BJ (cell line): ENCODE results near the gene MKI67. TPM values are rescaled to one million over a fixed set of nuclear protein-coding genes. Genes with fewer than 3 reads are reported as not detected.

ENCODE experiments used
- CTCF ChIA-PET: fragments of 350-600 bp; formaldehyde crosslinking; extraction: SDS; loops from one replicate; lab custom pipeline; 2021; ENCODE audit warnings: antibody characterized with exemption, inconsistent platforms; lab: Yijun Ruan, JAX
- POLR2A ChIA-PET: fragments of 300-600 bp; sonication (Branson Sonifier 250); formaldehyde crosslinking; extraction: SDS; loops from one replicate; lab custom pipeline; 2021; ENCODE audit warnings: antibody characterized with exemption; lab: Charles Lee
- DNase-seq: peaks from one replicate; pipeline ENCODE4 v3.0.0-alpha.2; 2011; ENCODE audit warnings: low read depth
- H3K27me3 ChIP-seq: 2 replicates; pipeline ENCODE4 v1.6.0; 2011; ENCODE audit warnings: low read length; ENCODE audit not compliant: control insufficient read depth, insufficient read depth
- H3K36me3 ChIP-seq: 2 replicates; pipeline ENCODE4 v1.5.1; 2011; ENCODE audit warnings: low read length; ENCODE audit not compliant: control insufficient read depth, insufficient read depth
- H3K4me3 ChIP-seq: 2 replicates; pipeline ENCODE4 v1.5.1; 2011; ENCODE audit warnings: low read depth, mild to moderate bottlenecking, control low read depth, low read length
- CTCF ChIP-seq: IDR thresholded peaks from 2 replicates; pipeline ENCODE4 v1.5.1; 2011; ENCODE audit warnings: low read depth, mild to moderate bottlenecking, control low read depth, inconsistent platforms, low read length, moderate library complexity; ENCODE audit not compliant: insufficient read depth
- polyA plus RNA-seq: library from polyadenylated mRNA; depleted of rRNA; stranded (reverse); fragments of >200 nt; gene quantifications from 2 replicates; pipeline ENCODE4 v1.2.3, GENCODE V29; 2011

MKI67 gene
- polyA plus RNA-seq, 1 experiment = 11.8 TPM

GRCh38 chr10:128161031-128161430, 34.8 kb upstream of the MKI67 start:
- H3K36me3 ChIP-seq = no peaks in the 10 kb centered on the region
- CTCF ChIA-PET = interaction anchor here (1.2 kb wide), 1 partner anchor 10 kb away, joined by 3 read pairs; no protein-coding TSS in a partner anchor
- no peaks in the 10 kb centered on the region for H3K27me3 ChIP-seq
- no peak for TF ChIP-seq CTCF
- H3K4me3 ChIP-seq = no peak overlapping the region
- DNase-seq = no peak
- POLR2A ChIA-PET = no interaction called here

- DNase-seq = no peak
- no peak overlapping the region for H3K4me3 ChIP-seq
- H3K27me3 ChIP-seq = no peaks in the 10 kb centered on the region
- CTCF ChIA-PET = interaction anchor here (0.9 to 1.4 kb wide), 3 partner anchors 9 to 91 kb away, joined by 3 to 8 read pairs (median 3); no protein-coding TSS in a partner anchor
- POLR2A ChIA-PET = no interaction called here
- no peaks in the 10 kb centered on the region for H3K36me3 ChIP-seq
- TF ChIP-seq CTCF = no peak
These were observed 34.1 kb upstream of the MKI67 start for GRCh38 chr10:128160297-128160711.

GRCh38 chr10:128158021-128158795, 32.0 kb upstream of the MKI67 start:
- Histone ChIP-seq H3K27me3 (0 out of 2 replicates have a peak, but pooled peaks cover under 1% of the 10 kb centered on the region), H3K36me3 (no peaks in the 10 kb centered on the region), H3K4me3 (no peak overlapping the region)
- TF ChIP-seq CTCF = no peak
- POLR2A ChIA-PET = no interaction called here
- CTCF ChIA-PET = interaction anchor here (0.6 to 1.5 kb wide), 2 partner anchors 9 to 15 kb away, joined by 3 to 5 read pairs; no protein-coding TSS in a partner anchor
- no peak for DNase-seq

GRCh38 chr10:128156999-128157755, 31.0 kb upstream of the MKI67 start:
- Histone ChIP-seq H3K36me3 (no peaks in the 10 kb centered on the region), H3K4me3 (no peak overlapping the region), H3K27me3 (peaks cover 6% of the 10 kb centered on the region; the same call in 1 of the 2 replicates)
- TF ChIP-seq CTCF = no peak
- no peak for DNase-seq
- CTCF ChIA-PET = interaction anchor here (0.6 to 1.5 kb wide), 4 partner anchors 8 to 88 kb away, joined by 3 to 5 read pairs (median 3); no protein-coding TSS in a partner anchor
- POLR2A ChIA-PET = no interaction called here
